ENCODE measurements around the gene TANK. TPM values are rescaled to one million over a fixed set of nuclear protein-coding genes. Genes with fewer than 3 reads are reported as not detected.
A peak's percentile ranks its signal among the peaks of the same experiment; 100 is the strongest.

Gene TANK
- total RNA-seq, 4 donors from 2014 or later, result 57.0 to 76.1 (median 69.7) TPM

DNA sequence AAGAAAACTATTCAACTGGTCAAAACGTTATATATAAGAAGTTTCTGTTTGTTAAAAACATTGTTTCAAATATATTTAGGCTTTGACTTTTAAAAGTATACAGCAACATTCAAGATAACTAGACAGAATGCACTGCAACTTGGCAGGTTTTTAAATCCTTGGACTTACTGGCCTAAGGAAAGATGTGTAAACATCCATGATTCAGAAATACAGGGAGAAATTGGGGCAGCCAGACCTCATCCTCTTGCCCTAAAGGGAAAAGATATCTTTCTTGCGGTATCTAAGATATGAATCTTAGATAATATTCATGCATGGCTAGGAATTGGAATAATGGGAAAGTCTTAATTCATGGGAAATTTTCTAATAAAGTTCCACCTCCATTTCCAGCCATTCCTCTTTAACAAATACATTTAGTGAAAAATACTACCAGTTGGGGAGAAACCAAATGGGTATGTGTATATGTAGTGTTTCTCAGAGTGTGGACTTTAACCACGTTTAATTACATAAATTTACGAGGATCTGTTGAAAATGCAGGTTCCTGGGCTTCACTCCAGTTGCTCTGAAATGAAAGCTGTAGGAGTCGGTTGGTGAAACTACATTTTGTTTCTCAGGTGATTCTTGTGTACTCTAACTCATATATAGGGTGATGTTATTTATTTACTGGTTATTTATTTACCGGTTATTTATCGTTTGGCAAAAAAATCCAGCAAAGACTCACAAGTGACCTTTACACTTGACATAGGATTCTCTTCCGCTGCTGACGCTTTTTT, 587 bp upstream of the TANK start:
- no peak for TF ChIP-seq EP300 (IDR thresholded peaks at IDR 0.05)
- TF ChIP-seq POLR2AphosphoS5 (IDR thresholded peaks at IDR 0.05), result no peak
- TF ChIP-seq POLR2A (IDR thresholded peaks at IDR 0.05; ENCODE audit: low read depth), result no peak
- TF ChIP-seq, protein P1, sequence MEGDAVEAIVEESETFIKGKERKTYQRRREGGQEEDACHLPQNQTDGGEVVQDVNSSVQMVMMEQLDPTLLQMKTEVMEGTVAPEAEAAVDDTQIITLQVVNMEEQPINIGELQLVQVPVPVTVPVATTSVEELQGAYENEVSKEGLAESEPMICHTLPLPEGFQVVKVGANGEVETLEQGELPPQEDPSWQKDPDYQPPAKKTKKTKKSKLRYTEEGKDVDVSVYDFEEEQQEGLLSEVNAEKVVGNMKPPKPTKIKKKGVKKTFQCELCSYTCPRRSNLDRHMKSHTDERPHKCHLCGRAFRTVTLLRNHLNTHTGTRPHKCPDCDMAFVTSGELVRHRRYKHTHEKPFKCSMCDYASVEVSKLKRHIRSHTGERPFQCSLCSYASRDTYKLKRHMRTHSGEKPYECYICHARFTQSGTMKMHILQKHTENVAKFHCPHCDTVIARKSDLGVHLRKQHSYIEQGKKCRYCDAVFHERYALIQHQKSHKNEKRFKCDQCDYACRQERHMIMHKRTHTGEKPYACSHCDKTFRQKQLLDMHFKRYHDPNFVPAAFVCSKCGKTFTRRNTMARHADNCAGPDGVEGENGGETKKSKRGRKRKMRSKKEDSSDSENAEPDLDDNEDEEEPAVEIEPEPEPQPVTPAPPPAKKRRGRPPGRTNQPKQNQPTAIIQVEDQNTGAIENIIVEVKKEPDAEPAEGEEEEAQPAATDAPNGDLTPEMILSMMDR (IDR thresholded peaks at IDR 0.05), result no peak
- H3K9me3 ChIP-seq, result no peaks in the 10 kb centered on the region
- H3K27ac ChIP-seq (replicated peaks in 1 of 4), result peak overlapping the region; percentile 89 to 94 (median 92)
- WGBS, result 23% methylated on average over 9 of the region's 9 CpGs
- H3K36me3 ChIP-seq, result peaks cover 0 to 15% (median 6%) of the 10 kb centered on the region in 4 donors
- no peaks in the 10 kb centered on the region for H3K27me3 ChIP-seq
- H3K4me3 ChIP-seq, result peak overlapping the region; percentile 62 to 85 (median 74)
- no peak for DNase-seq (ENCODE audit: extremely low spot score)
- H3K4me1 ChIP-seq, result peaks cover 21 to 44% (median 42%) of the 10 kb centered on the region in 4 donors
- intact Hi-C loops (cut with DNase I), result no loop called here

DNA sequence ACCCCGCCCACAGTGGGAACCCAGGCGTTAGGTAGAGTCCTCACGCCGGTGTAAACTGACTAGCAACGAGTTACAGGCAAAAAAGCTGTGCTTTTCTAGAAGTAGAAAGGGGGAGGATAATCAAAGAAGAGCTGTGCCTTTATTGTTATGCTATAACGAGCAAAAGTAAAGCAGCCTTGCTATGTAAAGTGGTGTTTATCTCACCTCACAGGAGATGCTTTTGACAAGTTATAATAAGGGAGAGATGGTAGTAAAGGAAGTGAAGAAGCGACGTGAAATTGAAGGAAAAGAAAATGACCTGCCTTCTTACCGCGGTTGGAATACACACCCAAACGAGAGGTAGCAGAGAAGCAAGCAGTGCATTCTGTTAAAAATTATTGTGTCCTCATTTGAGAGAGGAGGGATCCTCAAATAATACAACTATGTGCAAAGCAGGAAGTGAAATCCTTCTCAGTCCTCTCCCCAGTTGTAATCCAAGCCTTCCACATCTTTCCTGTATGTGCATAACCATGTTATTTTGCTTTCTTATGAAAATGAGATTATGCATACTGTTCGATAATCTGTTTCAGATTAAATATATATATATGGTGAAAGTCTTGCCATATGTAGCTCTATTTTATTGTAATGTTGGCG, 962 bp downstream of the TANK start:
- H3K9me3 ChIP-seq, result no peaks in the 10 kb centered on the region
- peaks cover 0 to 15% (median 6%) of the 10 kb centered on the region in 4 donors for H3K36me3 ChIP-seq
- H3K27ac ChIP-seq (replicated peaks in 1 of 4), result peak overlapping the region; percentile 89 to 94 (median 92)
- intact Hi-C loops (cut with DNase I), result no loop called here
- H3K27me3 ChIP-seq, result no peaks in the 10 kb centered on the region
- WGBS, result 13% methylated on average over 13 of the region's 13 CpGs
- DNase-seq (ENCODE audit: extremely low spot score), result no peak
- H3K4me1 ChIP-seq, result peaks cover 31 to 57% (median 57%) of the 10 kb centered on the region in 4 donors
- H3K4me3 ChIP-seq, result peak overlapping the region; percentile 62 to 85 (median 74)
- TF ChIP-seq, protein P1 (IDR thresholded peaks at IDR 0.05), result no peak
- TF ChIP-seq POLR2AphosphoS5 (IDR thresholded peaks at IDR 0.05) (no peak), EP300 (IDR thresholded peaks at IDR 0.05) (no peak), POLR2A (IDR thresholded peaks at IDR 0.05; ENCODE audit: low read depth) (no peak)

DNA sequence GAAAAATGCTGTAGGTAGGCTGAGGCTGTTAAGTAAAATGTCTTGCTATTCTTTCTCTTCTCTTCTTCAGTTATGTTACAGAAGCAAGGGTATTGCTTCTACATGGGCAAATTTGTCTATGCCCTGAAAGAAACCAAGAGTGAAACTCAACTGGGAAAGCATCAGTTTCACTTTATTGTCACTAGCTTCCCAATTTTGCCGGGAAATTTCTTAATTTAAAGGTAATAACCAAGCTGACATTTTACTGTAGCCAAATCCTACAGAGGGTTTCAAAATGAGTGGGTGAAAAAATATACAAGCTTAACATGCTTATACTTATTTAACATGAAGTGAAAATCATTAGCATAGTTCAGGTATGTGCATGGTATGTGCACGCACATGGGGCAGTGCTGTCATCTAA, 3.2 kb downstream of the TANK start:
- DNase-seq (ENCODE audit: extremely low spot score), result no peak
- no peak overlapping the region for H3K27ac ChIP-seq (replicated peaks in 1 of 4)
- peaks cover 31 to 62% (median 61%) of the 10 kb centered on the region in 4 donors for H3K4me1 ChIP-seq
- TF ChIP-seq POLR2AphosphoS5 (IDR thresholded peaks at IDR 0.05) (no peak), EP300 (IDR thresholded peaks at IDR 0.05) (no peak), POLR2A (IDR thresholded peaks at IDR 0.05; ENCODE audit: low read depth) (no peak)
- TF ChIP-seq, protein P1 (IDR thresholded peaks at IDR 0.05), result no peak
- 88% methylated on average over 2 of the region's 2 CpGs for WGBS
- no peaks in the 10 kb centered on the region for H3K27me3 ChIP-seq
- peaks cover 0 to 17% (median 7%) of the 10 kb centered on the region in 4 donors for H3K36me3 ChIP-seq
- H3K9me3 ChIP-seq, result no peaks in the 10 kb centered on the region
- intact Hi-C loops (cut with DNase I), result no loop called here
- no peak overlapping the region for H3K4me3 ChIP-seq

DNA sequence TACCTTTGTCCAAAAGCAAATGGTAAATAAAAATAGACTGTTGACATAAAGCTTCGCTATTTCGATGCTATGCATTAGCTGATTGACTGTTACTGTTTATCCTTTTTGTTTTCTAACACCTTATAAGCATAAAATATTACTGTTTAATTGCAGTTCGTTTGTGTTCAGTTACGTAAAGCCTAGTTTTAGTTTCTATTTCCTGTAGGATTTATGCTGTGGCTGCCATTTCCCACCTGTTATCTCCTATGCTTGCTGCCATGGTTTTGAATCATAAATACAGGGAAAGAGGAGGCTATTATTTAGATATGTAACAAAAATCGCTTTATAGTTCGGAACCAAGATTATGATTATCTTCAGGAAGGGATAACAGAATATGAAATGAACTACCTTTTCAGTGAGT, 3.9 kb downstream of the TANK start:
- TF ChIP-seq, protein P1 (IDR thresholded peaks at IDR 0.05), result no peak
- no peak for TF ChIP-seq POLR2AphosphoS5 (IDR thresholded peaks at IDR 0.05)
- TF ChIP-seq EP300 (IDR thresholded peaks at IDR 0.05), result no peak
- no peak for TF ChIP-seq POLR2A (IDR thresholded peaks at IDR 0.05; ENCODE audit: low read depth)
- 85% methylated on average over 6 of the region's 6 CpGs for WGBS

More for the DNA sequence above, 3.9 kb downstream of the TANK start:
- H3K4me1 ChIP-seq, result peaks cover 31 to 64% (median 61%) of the 10 kb centered on the region in 4 donors
- no peaks in the 10 kb centered on the region for H3K27me3 ChIP-seq
- H3K27ac ChIP-seq (replicated peaks in 1 of 4), result no peak overlapping the region
- H3K4me3 ChIP-seq, result no peak overlapping the region
- H3K9me3 ChIP-seq, result no peaks in the 10 kb centered on the region
- intact Hi-C loops (cut with DNase I), result no loop called here
- no peak for DNase-seq (ENCODE audit: extremely low spot score)
- H3K36me3 ChIP-seq, result peaks cover 0 to 17% (median 7%) of the 10 kb centered on the region in 4 donors

Data from esophagus muscularis mucosa (tissue), 4 donors.